DOHH2 (cell line): Measurements from ENCODE around the gene TSHZ3.

Experiments used
- H3F3A ChIP-seq: fragments of 200-600 bp; sonication (generic), shearing (Covaris generic); 2 replicates; pipeline ENCODE4 v1.6.0; 2016; ENCODE audit warnings: antibody characterized with exemption, mild to moderate bottlenecking; ENCODE audit not compliant: control insufficient read depth, insufficient read depth
- H3K27ac ChIP-seq: fragments of 200-600 bp; sonication (generic); 2 replicates; pipeline ENCODE4 v1.5.1; 2014; ENCODE audit warnings: low read depth, mild to moderate bottlenecking, low read length, moderate library complexity
- H3K27me3 ChIP-seq: fragments of 200-600 bp; sonication (generic); 2 replicates; pipeline ENCODE4 v1.6.1; 2014; ENCODE audit warnings: mild to moderate bottlenecking, low read length, mixed read lengths; ENCODE audit not compliant: control insufficient read depth
- H3K36me3 ChIP-seq: fragments of 200-600 bp; sonication (generic); 2 replicates; pipeline ENCODE4 v1.6.1; 2014; ENCODE audit warnings: mild to moderate bottlenecking, low read length, moderate library complexity, mixed read lengths; ENCODE audit not compliant: control insufficient read depth
- H3K4me1 ChIP-seq: fragments of 200-600 bp; sonication (generic); 2 replicates; pipeline ENCODE4 v1.6.1; 2014; ENCODE audit warnings: mild to moderate bottlenecking, low read length, mixed read lengths; ENCODE audit not compliant: control insufficient read depth
- H3K4me2 ChIP-seq: fragments of 200-600 bp; sonication (generic); 2 replicates; pipeline ENCODE4 v1.6.0; 2014; ENCODE audit warnings: mild to moderate bottlenecking, low read length, moderate library complexity
- H3K4me3 ChIP-seq: fragments of 200-600 bp; sonication (generic); 2 replicates; pipeline ENCODE4 v1.5.1; 2014; ENCODE audit warnings: mild to moderate bottlenecking, low read length, mixed read lengths
- H3K79me2 ChIP-seq: fragments of 200-600 bp; sonication (generic); 2 replicates; pipeline ENCODE4 v1.6.1; 2014; ENCODE audit warnings: mild to moderate bottlenecking, low read length, mixed read lengths; ENCODE audit not compliant: control insufficient read depth
- H3K9me2 ChIP-seq: fragments of 200-600 bp; sonication (generic); replicated peaks from 2 replicates; pipeline ENCODE4 v1.6.1; 2014; ENCODE audit warnings: mild to moderate bottlenecking, low read length, mixed read lengths; ENCODE audit not compliant: control insufficient read depth
- H3K9me3 ChIP-seq: fragments of 200-600 bp; sonication (generic); 2 replicates; pipeline ENCODE4 v1.6.1; 2014; ENCODE audit warnings: antibody characterized with exemption, low read length, mixed read lengths; ENCODE audit not compliant: control insufficient read depth, insufficient read depth
- H4K20me1 ChIP-seq: fragments of 200-600 bp; sonication (generic); 2 replicates; pipeline ENCODE4 v1.6.0; 2014; ENCODE audit warnings: low read depth, mild to moderate bottlenecking, antibody characterized with exemption, low read length, moderate library complexity; ENCODE audit not compliant: control insufficient read depth, insufficient read depth
- EZH2phosphoT487 ChIP-seq: fragments of 200-600 bp; sonication (generic); IDR thresholded peaks from 2 replicates; pipeline ENCODE4 v1.6.1; 2017; ENCODE audit warnings: borderline replicate concordance, mild to moderate bottlenecking, antibody characterized with exemption, low read length, moderate library complexity, mixed read lengths
- TF ChIP-seq, protein P1 (sequence below): fragments of 200-600 bp; sonication (generic); IDR thresholded peaks from one replicate; pipeline ENCODE4 v1.5.1; 2014; ENCODE audit warnings: antibody characterized with exemption, mild to moderate bottlenecking, low read depth, low read length; ENCODE audit not compliant: poor library complexity, severe bottlenecking

The TSHZ3 gene

DNA sequence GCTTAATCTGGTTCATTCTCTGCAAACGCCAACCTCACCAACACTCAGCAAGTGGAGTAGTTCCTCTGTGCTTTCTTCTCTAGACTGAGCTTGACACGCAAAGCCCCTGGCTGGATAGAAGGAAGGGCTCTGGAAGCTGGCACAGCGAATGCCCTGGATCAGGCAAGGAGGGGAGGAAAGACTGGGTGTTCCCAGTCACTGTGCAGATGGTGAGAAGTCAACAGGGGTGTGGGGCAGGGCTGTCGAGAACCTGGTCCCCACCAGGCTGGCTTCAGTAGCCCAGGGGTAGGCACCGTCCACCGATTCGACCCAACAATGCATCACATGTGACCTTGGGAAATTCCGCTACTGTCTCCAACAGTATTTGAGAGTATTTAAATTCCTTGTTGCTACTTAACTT, 65.5 kb downstream of the TSHZ3 start:
- no peak overlapping the region for H3K4me2 ChIP-seq
- no peaks in the 10 kb centered on the region for H4K20me1 ChIP-seq
- no peaks in the 10 kb centered on the region for H3K4me1 ChIP-seq
- no peaks in the 10 kb centered on the region for H3F3A ChIP-seq
- H3K9me2 ChIP-seq: no peaks in the 10 kb centered on the region
- no peaks in the 10 kb centered on the region for H3K27me3 ChIP-seq
- no peaks in the 10 kb centered on the region for H3K79me2 ChIP-seq
- H3K4me3 ChIP-seq: no peak overlapping the region
- H3K27ac ChIP-seq: no peak overlapping the region
- TF ChIP-seq, protein P1, sequence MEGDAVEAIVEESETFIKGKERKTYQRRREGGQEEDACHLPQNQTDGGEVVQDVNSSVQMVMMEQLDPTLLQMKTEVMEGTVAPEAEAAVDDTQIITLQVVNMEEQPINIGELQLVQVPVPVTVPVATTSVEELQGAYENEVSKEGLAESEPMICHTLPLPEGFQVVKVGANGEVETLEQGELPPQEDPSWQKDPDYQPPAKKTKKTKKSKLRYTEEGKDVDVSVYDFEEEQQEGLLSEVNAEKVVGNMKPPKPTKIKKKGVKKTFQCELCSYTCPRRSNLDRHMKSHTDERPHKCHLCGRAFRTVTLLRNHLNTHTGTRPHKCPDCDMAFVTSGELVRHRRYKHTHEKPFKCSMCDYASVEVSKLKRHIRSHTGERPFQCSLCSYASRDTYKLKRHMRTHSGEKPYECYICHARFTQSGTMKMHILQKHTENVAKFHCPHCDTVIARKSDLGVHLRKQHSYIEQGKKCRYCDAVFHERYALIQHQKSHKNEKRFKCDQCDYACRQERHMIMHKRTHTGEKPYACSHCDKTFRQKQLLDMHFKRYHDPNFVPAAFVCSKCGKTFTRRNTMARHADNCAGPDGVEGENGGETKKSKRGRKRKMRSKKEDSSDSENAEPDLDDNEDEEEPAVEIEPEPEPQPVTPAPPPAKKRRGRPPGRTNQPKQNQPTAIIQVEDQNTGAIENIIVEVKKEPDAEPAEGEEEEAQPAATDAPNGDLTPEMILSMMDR: no peak
- no peak for TF ChIP-seq EZH2phosphoT487
- peaks cover 9% of the 10 kb centered on the region; the same call in 1 of the 2 replicates for H3K9me3 ChIP-seq
- H3K36me3 ChIP-seq: no peaks in the 10 kb centered on the region

DNA sequence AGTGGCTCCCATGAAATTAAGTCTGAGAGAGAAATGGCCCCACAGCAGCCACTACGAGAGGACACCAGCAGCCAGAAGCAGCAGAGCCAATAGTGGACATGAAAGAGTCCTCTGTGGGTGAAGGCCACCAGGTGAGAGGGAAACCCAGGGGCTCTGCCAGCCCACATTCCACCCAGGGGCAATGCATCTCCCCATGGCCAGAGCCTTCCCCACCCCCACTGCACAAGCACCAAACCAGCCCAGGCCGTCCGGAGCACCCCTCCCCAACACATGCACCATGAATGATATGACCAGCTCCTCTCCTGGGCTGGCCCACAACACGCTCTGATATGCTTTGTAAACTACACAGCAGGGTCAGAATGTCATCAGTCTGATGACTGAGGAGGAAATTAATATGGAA, 66.9 kb downstream of the TSHZ3 start:
- Histone ChIP-seq H3K4me1 (no peaks in the 10 kb centered on the region), H3K36me3 (no peaks in the 10 kb centered on the region), H4K20me1 (no peaks in the 10 kb centered on the region), H3K9me3 (peaks cover 10% of the 10 kb centered on the region; the same call in 1 of the 2 replicates), H3K9me2 (no peaks in the 10 kb centered on the region), H3K27me3 (no peaks in the 10 kb centered on the region), H3K27ac (no peak overlapping the region), H3K4me2 (no peak overlapping the region), H3F3A (no peaks in the 10 kb centered on the region), H3K79me2 (no peaks in the 10 kb centered on the region), H3K4me3 (no peak overlapping the region)
- TF ChIP-seq EZH2phosphoT487: no peak
- TF ChIP-seq, protein P1: no peak

DNA sequence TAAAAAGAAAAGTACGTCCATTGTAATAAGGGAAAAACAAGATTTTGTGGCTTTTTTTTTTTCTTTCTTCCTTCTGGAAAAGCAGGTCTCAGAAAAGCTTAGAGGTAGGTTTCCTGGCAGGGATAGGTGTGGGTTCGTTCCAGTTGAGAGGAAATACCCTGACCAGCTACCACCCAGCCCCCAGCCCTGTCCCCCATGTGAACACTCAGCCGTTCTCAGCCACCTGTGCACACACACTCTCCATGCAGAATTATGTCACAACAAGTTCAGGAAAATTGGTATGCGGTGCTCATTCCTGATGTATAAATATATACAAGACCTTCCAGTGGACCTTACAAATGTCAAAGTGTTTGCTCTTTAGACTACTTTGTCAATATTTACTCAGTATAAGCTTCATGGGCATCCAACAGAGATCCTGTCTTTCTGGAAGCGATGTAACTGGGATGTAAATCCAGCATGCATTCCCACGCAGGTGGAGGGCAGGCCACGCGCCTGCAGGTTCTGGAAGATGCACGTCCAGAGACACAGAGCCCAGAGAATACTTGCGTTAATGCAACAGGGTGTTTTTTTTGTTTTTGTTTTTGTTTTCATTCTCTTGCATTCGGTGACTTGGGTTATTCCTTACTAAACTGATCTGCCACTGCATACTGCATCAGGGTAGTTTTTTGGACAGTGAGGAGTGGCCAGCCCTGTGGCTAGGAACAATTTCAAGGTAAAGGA, 68.8 kb downstream of the TSHZ3 start:
- Histone ChIP-seq H3K9me2 (no peaks in the 10 kb centered on the region), H3K27ac (no peak overlapping the region), H3K36me3 (no peaks in the 10 kb centered on the region), H3K4me3 (no peak overlapping the region), H3K27me3 (no peaks in the 10 kb centered on the region), H3K79me2 (no peaks in the 10 kb centered on the region), H3K4me2 (no peak overlapping the region), H3F3A (no peaks in the 10 kb centered on the region), H4K20me1 (no peaks in the 10 kb centered on the region), H3K9me3 (peaks cover 20% of the 10 kb centered on the region; the same call in 1 of the 2 replicates), H3K4me1 (no peaks in the 10 kb centered on the region)
- TF ChIP-seq, protein P1: no peak
- no peak for TF ChIP-seq EZH2phosphoT487
